HPDE6-E6E7 (cell line): ENCODE results near the gene ANKIB1.
"Not testable (repeated sequence)": the region's sequence is repeated elsewhere in the genome, so short reads cannot be mapped to it uniquely, and the experiment has no call there.

ENCODE experiments used
- DNase-seq: peaks from one replicate; pipeline ENCODE4 v3.0.0; 2011; ENCODE audit warnings: missing footprints; ENCODE audit errors: extremely low spot score

The ANKIB1 gene

DNA sequence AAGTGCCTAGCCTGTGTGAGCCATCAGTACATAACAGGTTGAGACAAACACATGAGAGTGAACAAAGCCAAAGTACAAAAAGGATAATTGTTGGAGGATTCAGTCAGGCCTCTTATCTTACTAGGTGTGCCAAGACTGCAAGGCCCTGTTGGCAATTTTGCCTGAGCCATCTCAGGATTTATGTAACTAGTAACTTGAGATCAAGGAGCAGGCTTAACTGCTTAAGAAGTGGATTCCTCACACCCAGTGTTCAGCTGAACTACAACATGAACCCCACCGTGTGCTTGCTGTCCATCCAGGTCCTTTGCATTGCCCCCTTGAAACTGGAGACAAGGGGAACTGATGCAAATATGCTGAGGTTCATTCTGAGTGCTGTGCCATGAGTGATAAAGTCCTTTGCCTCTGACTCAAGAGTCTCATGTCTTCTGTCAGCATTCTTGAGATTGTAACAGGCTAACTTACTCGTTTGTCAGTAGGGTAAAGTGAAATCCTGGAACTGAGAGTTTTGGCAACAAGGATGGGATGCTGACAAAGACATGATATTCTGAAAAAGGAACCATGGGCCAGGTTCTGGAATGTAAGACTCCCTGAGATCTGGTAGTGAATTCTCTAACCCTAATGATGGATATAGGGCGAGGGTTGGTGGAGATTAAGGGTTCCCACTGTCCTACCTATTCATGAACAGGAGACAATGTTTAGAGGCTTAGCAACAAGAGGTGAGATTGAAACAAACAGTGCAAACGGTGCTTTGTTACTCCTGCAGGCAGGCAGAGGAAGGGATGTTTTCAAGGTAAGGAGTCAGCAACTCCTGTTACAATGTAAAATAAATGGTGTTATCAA lies 157.4 kb downstream of the ANKIB1 start:
- DNase-seq: no peak

DNA sequence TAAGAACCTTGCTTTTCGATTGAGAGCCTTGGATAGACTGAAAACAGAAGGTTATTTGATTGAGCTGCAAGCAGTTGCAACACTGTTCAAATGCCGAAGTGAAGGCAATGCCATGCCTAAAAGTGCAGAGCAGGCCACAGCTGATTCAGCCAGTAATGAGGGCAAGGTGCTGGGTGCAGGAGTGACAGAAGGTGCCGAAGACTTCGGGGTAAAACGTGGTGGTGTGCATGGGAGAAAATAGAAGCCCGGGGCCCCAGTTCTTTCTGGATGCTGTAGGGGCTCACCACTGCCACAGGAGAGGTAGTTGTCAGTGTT lies 157.9 kb downstream of the ANKIB1 start:
- DNase-seq: no peak

DNA sequence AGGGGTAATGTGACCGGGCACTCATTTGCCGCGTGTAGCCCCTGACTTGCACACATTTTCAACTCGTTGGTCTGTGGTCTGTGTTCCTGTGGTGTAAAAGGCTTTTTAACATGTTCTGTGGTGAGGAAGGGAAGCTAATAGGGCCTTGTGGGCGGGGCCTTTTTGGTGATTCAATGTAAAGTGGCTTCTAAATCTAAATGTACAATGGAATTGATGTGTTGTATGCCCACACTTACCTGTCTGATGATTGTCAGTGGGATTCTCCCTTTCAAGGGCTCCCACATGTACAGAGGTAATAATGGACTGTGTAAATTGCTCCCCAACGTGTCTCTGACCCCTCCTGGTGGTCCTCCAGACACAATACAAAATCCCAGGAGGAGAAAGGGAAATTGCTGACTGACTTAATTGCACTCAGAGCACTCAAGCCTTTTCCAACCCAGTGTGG lies 158.4 kb downstream of the ANKIB1 start:
- DNase-seq: no peak

DNA sequence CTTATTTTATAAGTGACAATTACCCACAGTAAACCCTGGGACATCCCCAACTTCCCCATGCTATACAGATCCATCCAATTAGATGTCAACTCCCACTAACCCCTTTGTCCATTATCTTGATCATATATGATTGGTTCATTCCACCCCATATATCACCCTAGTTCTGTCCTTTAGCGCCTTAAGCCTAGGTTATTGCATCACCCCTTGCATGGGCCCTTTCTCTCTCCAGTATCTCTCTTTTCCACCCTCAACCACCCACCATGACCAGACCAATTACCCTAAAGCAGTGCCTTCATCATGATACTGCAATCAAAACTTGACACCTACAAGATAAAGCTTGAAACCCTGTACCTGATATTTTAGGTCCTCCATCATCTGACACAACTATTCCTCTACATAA lies 163.6 kb downstream of the ANKIB1 start:
- DNase-seq: no peak

DNA sequence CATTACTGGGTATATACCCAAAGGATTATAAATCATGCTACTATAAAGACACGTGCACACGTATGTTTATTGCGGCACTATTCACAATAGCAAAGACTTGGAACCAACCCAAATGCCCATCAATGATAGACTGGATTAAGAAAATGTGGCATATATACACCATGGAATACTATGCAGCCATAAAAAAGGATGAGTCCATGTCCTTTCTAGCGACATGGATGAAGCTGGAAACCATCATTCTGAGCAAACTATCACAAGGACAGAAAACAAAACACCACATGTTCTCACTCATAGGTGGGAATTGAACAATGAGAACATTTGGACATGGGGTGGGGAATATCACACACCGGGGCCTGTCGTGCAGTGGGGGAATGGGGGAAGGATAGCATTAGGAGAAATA lies 164.4 kb downstream of the ANKIB1 start:
- not testable (repeated sequence) for DNase-seq

DNA sequence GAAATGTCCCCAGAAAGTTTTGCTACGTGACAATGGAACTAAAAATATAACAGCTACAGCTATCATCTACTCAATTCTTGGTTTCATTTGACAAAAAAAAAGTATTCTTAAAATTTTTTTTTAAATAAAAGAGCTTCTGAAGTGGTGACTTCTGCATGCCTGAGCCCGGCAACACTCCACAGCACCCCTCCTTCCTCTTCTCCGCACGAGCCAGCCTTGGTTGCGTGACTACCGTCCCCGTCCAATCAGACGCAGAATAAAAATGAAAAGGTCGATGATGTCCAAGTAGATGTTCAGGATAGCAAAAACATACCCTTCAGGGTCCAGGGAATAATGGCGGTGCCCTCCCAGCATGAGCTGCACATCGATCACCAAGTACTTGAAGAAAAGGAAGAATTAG lies 167.0 kb downstream of the ANKIB1 start:
- no peak for DNase-seq

DNA sequence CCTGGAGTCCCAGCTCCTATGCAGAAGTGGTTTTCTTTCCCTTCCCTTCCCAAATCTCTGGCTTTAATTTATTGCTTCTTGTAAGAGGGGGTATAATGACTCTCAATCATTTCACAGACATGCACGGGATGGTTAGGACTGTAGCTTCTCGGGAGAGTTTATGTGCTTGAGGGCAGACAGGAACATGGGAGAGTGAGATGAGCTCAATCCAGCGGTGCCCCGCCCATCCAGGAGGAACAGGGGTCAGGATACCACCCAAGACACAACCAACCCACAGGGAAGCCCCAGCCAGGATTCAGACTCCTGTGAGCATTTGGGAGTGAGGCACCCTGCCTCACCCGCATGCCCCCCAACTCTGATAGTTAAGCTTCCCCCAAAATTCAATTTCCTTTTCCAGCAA lies 167.8 kb downstream of the ANKIB1 start:
- no peak for DNase-seq

DNA sequence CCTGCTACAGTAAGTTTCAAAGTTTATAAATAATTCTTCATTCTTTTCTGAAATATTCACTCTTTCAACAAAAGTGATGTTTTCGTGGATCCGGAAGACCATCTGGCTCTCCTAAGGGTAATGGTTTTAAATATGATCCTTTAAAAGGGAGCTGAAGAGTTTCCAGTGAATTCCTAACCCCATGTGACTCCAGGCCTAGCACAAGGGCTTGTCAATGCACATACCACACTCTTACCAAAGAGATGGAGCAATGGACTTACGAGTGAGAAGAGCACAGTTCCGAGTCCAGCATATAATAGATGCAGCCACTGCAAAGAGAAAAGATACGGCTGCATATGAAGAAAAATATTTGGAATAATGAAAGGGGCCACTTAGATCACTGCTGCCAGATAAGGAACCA lies 169.5 kb downstream of the ANKIB1 start:
- DNase-seq: no peak

DNA sequence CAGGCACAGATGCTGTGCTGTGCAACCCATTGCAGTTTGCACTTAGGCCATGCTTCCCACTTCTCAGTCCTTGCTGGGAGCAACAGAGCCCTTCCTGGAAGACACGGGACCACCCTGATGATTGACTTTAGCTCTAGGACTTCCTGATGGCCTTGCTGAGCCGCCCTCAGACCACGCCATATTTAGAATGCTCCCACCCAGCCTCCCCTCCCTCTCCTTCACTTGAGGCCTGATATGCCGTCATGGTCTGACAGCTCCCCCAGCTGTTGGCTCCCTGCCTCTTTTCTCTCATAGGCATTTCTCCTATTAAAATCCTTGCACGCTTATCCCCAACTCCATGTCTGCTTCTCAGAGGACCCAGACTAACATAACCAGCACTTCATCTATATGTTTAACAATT lies 172.1 kb downstream of the ANKIB1 start:
- DNase-seq: no peak

DNA sequence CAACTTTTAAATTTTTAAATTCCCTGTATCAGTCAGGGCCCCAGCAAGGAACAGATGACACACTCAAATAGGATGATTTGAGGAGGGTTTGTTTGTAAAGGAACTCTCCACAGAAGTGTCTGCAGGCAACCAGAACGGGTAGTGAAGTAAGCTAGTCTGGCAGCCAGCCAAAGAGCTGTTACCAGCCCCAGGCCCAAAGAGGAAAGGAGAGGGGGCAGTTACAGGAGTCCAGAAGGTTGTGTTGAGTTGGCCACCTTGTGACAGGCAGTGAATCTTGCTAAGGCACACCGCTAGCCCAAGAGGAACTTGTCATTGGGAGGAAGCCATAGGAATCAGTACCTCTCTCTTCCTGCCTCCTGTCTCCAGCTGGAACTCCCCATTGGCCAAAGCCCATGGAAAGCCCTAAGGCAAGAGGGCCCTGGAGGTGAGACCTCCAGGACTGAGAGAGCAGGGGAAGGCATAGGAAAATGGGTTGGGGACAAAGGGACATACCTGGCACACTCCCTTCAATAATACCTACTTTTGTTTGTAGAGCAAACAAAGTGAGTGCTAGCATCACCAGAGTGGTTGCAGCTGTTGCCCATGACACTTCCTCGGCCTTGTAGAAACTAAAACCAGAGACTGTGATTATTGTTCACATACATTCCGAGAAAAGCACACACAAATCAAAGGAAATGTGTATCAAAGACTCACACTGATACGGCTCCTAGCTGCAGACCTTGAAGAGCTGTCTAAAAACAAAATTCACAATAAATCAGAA lies 176.1 kb downstream of the ANKIB1 start:
- no peak for DNase-seq

DNA sequence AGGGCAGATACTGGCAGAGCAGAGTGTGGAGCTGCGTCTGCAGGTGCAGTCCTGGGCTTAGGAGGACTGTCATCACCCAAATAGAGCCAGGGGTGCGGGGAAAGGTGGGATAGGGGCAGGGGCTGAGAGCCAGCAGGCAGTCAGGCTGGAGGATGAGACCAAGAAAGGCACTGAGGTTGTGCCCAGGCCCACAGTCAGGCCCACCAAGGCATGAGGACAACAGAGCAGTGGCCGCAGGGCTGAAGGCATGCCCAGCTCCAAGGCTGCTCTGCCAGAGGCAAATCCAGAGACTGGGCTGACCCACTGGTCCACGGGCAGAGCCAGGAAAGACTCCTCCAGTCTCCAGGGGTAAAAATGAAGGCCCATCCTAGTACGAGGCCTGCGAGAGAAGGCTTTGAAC lies 177.2 kb downstream of the ANKIB1 start:
- DNase-seq: no peak

DNA sequence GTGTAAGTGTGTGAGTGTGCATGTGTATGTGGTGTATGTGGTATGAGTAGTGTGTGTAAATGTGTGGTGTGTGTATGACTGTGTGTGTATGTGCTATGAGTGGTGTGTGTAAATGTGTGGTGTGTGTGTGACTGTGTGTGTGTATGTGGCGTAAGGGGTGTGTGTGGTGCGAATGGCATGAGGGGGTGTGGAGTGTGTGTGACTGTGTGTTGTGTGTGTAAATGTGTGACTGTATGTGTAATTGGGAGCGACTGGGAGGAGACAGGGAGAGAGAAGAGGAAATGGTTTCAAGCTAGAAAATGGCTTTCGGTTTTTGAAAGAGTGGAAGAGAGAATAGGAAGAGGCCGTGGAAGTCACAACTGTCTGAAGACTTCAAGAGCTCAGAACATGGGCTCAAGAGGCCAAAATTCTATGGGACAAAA lies 177.9 kb downstream of the ANKIB1 start:
- DNase-seq: no peak

DNA sequence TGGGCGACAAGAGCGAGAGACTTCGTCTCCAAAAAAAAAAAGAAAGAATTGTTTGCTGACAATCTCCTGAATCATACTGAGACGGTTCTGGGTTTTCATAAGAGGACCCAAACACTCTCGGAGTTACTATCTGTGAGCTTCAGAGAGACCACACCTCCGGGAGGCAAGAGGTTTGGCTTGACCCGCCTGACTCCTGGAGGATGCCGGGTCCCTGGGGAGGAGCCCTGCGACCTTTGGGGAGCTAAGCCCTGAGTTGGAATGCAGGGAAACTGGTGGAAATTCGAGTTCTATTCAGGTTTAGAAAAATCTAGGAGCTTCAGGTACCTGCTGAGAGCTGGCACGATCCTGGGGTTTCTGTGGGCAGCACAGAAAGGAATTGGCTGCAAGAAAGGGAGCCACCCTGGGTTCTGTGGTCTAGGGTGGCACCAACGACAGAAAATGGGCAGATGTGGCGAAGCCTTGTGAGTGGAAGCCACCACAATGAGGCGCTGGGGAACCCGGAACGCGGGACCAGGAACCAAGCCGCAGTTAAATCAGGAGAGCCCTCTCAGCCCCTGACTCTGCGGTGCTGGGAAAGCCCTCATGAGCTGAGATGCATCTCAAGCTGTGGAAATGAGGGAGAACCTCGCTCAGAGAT lies 179.7 kb downstream of the ANKIB1 start:
- DNase-seq: no peak

DNA sequence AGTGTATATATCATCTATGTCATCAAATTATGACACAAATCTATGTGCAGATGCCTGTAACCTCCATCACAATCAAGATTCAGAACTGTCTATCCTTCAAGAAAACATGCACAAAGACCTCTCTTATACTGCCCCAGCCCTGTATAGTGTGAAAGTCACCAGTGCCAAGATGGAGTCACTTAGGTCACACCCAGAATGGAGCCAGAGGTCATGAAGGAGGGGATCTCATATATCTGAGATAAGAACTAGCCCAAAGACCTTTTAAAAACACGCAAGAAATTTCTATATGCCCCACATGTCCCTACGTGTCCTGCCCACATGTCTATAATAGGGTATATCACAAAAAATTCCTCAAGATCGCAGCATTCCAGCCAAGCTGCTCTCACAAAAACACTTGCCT lies 181.4 kb downstream of the ANKIB1 start:
- no peak for DNase-seq

DNA sequence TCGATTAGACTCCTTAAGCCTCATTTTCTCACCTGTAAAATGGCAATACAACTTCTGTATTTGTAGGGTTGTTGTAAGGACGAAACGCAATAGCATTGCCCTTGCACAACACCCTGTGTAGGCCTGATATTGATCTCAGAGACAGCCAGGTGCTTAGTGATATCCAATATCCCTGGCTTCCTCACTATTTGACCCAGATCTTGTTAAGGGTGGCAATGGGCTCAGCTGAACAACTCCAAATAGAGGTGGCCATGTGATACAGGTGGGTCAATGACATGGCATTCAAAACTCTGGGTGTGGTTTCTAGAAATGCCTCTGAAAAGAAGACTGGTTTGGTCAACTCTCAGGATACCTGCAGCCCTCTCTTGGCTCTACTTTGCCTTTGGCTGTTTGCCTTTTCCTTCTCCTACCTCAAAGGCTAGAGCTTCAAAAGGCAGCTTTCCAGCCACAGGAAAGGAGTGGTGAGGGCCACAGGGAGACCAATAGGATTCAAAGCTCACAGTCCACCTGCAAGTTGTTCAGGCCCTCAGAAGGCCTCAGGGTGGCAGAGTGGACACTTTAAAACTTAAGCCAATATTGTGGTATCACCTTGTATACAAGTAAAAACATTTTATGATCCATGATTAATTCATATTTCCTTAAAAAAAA lies 186.6 kb downstream of the ANKIB1 start:
- no peak for DNase-seq

DNA sequence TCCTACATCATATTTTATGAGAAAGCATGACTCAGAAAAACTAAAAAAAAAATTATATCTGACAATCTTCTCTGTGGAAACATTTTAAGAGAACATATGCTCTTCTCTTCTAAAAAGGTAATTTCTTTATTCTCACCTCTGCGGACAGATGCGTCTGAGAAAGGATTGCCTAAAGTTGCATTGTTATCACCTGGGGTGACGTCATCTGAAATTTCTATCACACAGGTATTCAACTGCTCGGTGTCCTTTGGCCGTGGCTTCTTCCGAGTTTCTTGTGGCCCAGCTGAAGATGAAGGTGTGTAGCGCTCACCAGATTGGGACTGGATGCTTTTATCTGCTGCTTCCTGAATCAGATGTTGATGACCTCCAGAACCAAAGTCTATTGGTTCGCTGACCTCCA lies 187.2 kb downstream of the ANKIB1 start:
- DNase-seq: no peak

DNA sequence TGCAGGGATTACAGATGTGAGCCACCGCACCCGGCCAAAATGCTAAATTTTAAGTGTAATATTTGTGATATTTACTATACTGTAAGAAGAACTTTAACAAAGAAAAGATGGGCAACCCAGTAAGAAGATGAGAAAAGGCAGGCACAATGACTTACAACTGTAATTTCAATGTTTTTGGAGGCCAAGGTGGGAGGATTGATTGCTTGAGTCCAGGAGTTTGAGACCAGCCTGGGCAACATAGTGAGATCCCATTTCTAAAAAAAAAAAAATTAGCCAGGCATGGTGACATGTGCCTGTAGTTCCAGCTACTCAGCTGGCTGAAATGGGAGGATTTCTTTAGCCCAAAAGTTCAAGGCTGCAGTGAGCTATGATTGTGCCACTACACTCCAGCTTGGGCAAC lies 189.8 kb downstream of the ANKIB1 start:
- DNase-seq: no peak

DNA sequence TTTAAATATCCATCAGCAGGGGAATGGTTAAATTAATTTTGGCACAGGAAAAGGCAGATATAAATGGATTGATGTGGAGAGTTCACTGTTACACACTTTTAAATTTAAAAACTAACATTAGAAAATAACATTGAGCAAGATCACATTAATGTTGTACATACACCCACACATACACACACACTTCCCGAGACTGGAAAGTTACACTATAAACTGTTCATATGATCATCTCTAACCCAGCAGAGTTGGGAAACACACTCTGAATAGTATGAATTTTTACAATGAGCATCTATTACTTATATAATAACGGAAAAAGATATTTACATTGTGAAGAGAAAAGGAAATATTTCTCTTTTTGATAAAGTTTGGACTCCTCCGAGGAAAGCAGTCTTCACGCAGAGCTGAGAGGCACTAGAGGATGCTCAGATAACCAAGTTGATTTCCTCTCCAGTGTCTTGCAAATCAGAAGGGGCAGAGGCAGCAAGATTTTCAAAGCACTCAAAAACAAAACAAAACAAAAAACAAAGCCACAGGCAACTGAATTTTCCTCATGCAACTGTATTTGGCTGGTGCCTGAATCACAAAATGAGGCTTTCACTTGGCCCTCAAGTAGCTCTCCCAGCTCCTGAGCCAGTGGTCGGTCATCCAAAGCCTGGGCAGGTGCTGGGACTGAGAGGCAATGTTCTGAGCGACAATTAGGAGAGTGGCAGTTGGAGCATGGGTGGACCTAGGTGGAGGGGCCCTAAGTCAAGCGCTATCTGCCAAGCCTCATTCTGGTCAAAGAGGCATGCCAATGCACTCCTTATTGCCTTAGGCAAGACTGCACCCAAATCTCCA lies 191.1 kb downstream of the ANKIB1 start:
- no peak for DNase-seq

DNA sequence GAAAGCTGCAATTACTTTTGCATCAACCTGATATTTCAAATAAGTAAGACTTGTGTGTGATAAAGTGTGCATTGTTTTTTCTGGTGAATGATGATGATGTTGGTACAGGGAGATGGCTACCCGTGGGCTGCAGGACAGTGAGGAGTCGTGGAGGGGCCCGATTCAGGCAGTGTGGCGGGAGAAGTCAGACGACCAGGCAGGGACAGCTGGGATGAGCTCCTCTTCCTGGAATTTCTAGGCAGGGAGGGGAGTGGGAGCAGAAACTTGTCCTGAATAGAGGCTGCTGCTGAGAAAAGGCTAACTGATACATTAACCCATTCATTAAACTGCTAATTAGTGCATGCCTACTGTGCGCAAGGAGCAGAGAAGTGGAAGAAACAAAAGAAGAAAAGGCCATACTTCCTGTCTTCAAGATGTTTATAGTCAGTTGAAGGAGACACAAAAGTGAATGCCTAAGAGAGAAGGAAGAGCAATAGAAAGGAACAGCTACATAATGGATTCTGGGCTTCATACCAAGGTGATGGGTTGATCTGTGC lies 192.2 kb downstream of the ANKIB1 start:
- no peak for DNase-seq

DNA sequence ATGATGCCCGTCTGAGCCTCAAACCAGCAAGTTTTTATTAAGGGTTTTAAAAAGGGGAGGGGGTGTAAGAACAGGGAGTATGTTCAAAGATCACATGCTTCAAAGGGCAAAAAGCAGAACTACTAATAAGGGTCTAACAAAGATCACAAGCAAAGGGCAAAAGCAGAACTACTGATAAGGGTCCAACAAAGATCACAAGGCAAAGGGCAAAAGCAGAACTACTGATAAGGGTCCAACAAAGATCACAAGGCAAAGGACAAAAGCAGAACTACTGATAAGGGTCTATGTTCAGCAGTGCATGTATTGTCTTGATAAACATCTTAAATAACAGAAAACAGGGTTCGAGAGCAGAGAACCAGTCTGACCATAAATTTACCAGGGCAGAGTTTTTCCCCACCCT lies 196.9 kb downstream of the ANKIB1 start:
- not testable (repeated sequence) for DNase-seq

DNA sequence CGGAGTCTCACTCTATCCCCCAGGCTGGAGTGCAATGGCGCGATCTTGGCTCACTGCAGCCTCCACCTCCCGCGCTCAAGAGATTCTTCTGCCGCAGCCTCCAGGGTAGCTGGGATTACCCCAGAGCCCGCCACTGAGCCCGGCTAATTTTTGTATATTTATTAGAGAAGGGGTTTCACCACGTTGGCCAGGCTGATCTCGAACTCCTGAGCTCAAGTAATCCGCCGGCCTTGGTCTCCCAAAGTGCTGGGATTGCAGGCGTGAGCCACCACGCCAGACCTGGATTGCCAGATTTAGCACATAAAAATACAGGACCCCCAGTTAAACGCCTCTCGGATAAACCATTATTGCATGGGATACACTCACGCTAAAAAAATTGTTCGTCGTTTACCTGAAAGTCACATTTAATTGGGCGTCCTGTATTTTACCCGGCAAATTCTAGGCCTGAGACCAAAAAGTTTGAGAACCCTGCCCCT lies 201.1 kb downstream of the ANKIB1 start:
- DNase-seq: no peak
